DLD1 (cell line): ENCODE results near the gene HOXA2.

Experiments used
- in situ Hi-C: cut with HindIII; loops from 2 replicates; pipeline ENCODE4 v1.10.0; 2017; ENCODE audit warnings: low sequenced_read_pairs

Gene HOXA2

DNA sequence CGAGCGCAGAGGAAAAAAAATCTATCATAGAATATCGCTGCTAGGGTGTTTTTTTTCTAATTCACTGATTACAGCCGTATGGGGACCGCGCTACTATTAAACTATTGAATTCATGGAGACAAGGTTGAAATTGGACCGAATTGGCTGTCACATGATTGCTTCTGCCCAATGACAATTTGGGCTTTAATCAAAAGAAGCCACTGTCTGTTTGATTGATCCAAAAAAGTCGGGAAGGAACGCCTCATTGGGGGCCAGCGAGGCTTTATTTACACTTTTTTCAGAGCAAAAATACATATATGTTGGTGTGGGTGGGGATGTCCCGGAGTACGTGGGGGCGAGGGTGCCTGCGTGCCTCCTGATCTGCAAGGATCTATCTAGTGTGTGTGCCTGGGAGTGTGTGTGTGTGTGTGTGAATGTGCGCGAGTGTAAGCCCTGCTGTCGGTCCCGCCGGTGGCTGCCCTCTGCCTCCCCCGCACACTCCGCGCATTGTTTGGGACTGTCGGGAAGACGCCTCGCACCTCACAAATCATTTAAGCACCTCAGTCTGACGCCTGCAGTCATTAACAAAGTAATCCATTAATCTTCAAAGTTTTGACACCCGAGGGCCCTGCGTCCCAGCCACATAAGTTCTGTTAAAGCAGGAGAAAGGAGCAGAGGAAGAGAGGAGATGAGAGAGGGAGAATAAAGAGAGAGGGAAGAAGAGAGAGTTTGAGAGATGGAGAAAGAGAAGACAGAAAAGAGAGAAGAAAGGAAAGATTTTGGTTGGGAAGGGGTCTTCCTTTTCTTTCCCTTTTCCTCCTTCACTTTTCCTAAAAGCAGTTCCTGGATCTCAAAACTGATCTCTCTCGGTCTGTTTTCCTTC is at the start of gene HOXA2:
TSS of gene HOXA2 (minus strand) at position 103 of the 862 bp plus-strand sequence. CDS start 183 bp downstream, outside the sequence.
- in situ Hi-C loops = no loop called here

- in situ Hi-C loops = no loop called here
Observed at GRCh38 chr7:27151341-27151930, 49.0 kb upstream of the HOXA2 start.

DNA sequence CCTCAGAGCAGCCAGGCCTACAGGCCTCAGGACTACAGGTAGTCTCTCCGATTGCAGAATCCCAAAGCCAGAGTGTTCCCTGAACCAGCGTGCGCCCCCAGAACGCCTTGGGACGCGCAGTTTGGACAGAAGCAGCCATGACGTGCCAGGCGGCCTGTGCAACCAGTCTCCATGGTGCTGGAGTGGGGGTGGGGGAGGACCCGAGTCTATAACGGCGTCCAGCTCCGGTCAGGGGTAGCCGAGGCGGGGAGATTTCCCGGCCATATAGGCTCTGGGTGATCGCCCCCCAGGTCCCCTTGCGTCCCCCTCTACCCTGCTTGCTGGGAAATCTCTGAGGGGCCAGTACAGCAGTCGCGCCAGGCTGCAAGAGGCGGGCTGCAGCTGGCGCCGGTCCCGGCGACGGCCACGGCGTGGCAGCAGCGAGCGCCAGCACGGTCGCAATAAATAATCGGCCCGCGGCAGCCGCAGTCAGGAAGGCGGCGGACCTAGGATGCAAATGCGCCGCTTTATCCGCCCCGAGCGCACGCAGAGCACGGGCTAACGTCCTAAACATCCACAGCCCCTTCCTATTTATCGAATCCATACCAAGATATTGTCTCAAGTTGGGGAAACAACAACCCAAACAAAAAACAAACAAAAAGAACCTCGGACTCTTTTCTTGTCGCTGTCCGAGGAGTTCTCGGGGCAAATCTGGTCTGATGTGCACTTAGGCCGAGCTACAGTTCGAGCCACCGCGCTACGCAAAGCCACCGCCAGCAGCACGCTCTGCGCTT is 48.3 kb upstream of the HOXA2 start:
- in situ Hi-C loops = no loop called here

- in situ Hi-C loops = no loop called here
Observed at GRCh38 chr7:27149842-27150567, 47.5 kb upstream of the HOXA2 start.

DNA sequence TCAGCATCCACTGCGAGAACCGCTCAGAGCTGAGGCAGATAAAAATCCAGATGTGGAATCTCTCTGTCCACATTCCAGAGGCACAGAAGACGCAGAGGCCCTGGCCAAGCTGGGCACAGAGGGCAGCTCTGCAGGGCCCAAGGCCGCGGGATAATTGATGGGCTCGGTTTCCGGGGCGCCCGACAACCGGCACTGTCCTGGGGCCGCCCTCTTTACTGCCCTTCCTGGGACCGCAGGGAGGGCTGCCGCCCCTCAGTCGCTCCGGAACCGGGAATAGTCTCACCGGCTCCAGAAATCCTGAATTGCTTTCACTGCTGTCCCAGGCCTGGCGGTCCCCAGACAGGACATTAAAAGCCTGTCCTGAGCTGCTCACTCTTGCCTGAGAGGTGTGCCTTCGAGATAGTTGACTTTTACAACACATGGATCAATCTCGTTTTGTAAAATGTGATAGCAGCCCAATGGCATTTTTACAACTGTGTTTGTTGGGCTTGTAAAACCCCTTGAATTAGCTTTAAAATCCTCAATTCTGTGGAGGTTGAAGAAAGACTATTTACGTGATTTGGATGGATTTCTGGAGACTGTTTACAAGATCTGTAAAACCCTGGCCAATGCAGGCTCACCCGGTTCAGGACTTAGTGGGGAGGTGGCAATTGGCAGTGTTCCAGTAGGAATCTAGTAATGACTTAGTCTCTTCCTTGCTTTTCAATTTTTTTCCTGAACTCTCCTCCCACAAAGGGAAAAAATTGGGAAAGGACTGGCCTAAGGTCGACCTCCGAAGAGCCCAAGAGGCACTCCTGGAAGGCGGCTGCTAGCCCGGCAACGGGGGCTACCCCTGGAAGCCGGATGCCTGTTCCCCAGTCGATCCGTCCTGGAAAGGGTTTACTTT is 46.5 kb upstream of the HOXA2 start:
- in situ Hi-C loops = no loop called here

DNA sequence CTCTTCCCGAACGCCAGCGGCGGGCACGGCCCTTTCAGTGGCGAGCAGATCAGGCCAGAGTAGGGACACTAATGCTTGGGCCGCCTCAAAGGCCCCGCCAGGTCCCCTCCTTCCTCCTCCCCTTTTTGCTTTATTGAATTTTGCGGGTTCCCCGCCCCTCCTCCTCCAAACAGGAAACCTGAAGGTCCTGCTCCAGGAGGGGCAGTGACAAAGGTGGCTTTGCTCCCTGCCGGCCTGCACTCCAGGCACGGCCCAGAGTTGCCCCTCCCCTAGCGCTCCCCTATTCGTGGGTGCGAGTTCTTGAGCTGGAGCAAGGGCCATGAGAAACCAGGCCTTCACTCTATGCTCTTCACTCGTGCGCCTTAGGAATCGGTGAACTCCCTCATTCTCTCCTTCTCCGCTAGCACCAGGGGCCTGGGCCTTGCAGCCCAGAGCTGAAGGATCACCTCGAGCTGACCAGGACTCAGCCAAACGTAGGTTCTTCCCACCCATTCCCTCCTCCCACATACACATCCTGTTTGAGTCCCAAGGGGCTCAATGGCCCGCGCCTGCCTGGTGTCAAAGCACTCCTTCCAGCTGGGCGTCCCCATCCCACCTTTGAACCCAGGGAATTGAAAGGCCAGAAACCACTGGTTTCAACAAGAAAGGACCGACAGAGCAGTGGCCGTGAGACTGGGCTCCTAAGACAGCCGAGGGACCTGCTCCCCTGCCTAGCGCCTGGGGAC is 45.7 kb upstream of the HOXA2 start:
- in situ Hi-C loops = no loop called here

GRCh38 chr7:27147199-27148030 is 44.9 kb upstream of the HOXA2 start, which contains the start of gene HOXA6:
Gene HOXA6, minus strand, starts transcription at chr7:27147774. Its CDS starts 25 bp downstream, at chr7:27147749.
- in situ Hi-C loops = no loop called here

- in situ Hi-C loops = no loop called here
Observed at GRCh38 chr7:27146491-27147198, 44.2 kb upstream of the HOXA2 start.

DNA sequence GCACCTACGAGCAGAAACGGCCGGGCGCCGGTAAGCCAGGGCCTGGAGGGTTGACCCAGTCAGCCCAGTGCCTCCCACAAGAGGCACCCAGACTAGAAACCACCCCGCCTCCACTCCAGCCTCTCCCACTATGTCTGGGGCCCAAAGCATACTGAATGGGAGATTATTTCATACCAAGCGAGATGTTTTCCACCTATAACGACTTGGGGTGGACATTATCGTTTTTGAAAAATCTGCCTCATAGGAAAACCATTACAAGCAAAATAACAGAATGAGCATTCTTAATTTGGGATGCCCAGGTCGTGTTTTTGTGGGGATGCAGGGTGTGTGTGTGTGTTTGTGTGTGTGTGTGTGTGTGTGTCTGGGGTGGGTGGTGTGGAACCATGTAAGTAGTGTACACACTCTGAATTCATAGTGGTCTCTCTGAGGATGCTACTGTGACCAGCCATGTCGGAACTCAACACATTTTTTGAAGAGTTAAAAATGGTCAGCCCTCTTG is 43.5 kb upstream of the HOXA2 start:
- in situ Hi-C loops = no loop called here

DNA sequence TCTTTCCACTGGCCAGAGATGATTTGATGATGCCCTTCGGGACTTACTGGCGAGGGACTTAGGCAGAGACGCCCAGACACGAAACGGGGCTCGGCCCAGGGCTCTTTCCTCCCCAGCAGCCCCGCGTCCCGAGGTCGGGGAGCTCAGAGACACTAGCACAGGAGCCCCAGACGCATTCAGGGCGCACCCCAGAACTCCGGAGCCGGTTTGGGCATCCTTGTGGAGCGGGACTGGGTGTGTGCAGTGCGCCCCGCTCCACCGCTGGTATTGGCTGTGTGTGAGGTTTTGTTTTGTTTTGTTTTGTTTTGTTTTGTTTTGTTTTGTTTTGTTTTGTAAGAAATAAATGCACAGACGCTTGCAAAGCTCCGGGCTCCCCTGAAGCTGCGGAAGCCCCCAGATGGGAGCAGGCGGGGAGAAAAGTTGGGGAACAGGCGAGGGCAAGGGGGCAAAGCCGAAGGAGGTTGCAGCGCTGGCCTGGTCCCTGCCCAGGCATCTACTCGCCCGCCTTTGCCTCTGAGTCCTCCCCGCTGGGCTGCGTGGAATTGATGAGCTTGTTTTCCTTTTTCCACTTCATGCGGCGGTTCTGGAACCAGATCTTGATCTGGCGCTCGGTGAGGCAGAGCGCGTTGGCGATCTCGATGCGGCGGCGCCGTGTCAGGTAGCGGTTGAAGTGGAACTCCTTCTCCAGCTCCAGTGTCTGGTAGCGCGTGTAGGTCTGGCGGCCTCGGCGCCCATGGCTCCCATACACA is 42.9 kb upstream of the HOXA2 start:
- in situ Hi-C loops = no loop called here

- in situ Hi-C loops = no loop called here
Observed at GRCh38 chr7:27144781-27145164, 42.3 kb upstream of the HOXA2 start.

DNA sequence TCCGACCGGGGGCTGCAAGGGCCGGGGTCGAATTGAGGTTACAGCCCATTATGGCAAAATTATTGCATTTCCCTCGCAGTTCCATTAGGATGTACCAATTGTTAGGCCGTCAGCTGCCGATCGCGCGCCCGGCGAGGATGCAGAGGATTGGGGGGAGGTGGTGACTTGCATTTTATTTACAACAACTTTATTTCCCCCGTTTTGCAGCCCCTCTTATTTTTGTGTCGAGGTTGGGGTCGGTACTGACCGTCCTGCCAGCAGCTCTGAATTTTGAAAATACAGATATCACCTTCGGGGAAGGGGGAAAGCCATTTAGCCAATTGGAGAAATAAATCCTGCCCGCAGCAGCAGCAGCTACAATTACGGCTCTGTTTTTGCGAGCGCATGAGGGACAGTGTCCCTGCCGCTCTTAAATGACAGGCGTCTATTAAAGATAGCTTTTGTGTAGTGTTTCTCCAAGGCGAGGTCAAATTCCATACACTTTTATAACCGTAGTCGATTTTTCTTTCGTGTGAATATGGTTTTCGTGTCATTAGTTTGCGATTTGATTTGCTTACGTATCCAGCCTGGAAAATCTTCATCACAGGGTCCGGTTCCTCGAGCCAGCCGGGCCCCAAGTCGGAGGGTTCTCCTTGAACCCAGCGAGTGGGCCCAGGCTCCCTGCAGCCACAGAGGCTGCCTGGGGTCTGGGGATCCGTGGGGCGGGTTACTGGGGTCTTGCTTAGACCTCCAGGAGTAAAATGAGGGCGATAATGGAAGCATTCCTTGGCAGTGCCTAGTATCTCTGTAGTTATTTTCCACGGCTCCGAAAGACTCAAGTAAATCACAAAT is 41.7 kb upstream of the HOXA2 start:
- in situ Hi-C loops = no loop called here

- in situ Hi-C loops = no loop called here
Observed at GRCh38 chr7:27143023-27143949, 40.8 kb upstream of the HOXA2 start, which contains the start of gene HOXA5. Gene HOXA5, minus strand, starts transcription at chr7:27143681. Its CDS starts 74 bp downstream, at chr7:27143607.

- in situ Hi-C loops = no loop called here
Observed at GRCh38 chr7:27142580-27143022, 40.1 kb upstream of the HOXA2 start.
